Astrocyte of the spinal cord (primary cell): Measurements from ENCODE around the gene GRIA3.

Source experiments
- DNase-seq: peaks from one replicate; pipeline ENCODE4 v3.0.0; 2011; ENCODE audit warnings: low read depth, low spot score
- H3K4me3 ChIP-seq: 2 replicates; pipeline ENCODE4 v1.5.1; 2011; ENCODE audit warnings: low read depth, mild to moderate bottlenecking, low read length, moderate library complexity
- CTCF ChIP-seq: IDR thresholded peaks from 2 replicates; pipeline ENCODE4 v1.5.1; 2012; ENCODE audit warnings: low read depth, mild to moderate bottlenecking, low read length, inconsistent platforms
- in situ Hi-C: cut with HindIII; loops from 2 replicates; pipeline ENCODE4 v1.10.0; 2017; ENCODE audit warnings: low sequenced_read_pairs

GRIA3 gene

GRCh38 chrX:123256378-123256777 is 72.3 kb downstream of the GRIA3 start:
- in situ Hi-C loops, result no loop called here
- DNase-seq, result no peak
- no peak for TF ChIP-seq CTCF
- no peak overlapping the region for H3K4me3 ChIP-seq

GRCh38 chrX:123260920-123261418 is 76.9 kb downstream of the GRIA3 start:
- no peak overlapping the region for H3K4me3 ChIP-seq
- DNase-seq, result no peak
- no peak for TF ChIP-seq CTCF
- in situ Hi-C loops, result no loop called here

GRCh38 chrX:123263270-123263669 is 79.2 kb downstream of the GRIA3 start:
- no peak for DNase-seq
- in situ Hi-C loops, result no loop called here
- no peak overlapping the region for H3K4me3 ChIP-seq
- no peak for TF ChIP-seq CTCF

- in situ Hi-C loops, result no loop called here
- DNase-seq, result no peak
- H3K4me3 ChIP-seq, result no peak overlapping the region
- TF ChIP-seq CTCF, result no peak
These were observed 79.7 kb downstream of the GRIA3 start for GRCh38 chrX:123263747-123264146.

- peak; percentile 40 for DNase-seq
- in situ Hi-C loops, result no loop called here
- TF ChIP-seq CTCF, result no peak
- no peak overlapping the region for H3K4me3 ChIP-seq
These were observed 83.1 kb downstream of the GRIA3 start for GRCh38 chrX:123267220-123267619.

- no peak overlapping the region for H3K4me3 ChIP-seq
- no peak for TF ChIP-seq CTCF
- DNase-seq, result no peak
- in situ Hi-C loops, result no loop called here
These were observed 87.8 kb downstream of the GRIA3 start for GRCh38 chrX:123271902-123272301.

- no peak for TF ChIP-seq CTCF
- in situ Hi-C loops, result no loop called here
- DNase-seq, result no peak
- H3K4me3 ChIP-seq, result no peak overlapping the region
These were observed 88.6 kb downstream of the GRIA3 start for GRCh38 chrX:123272630-123273029.
